ENCODE results near the gene CCS.

DNA sequence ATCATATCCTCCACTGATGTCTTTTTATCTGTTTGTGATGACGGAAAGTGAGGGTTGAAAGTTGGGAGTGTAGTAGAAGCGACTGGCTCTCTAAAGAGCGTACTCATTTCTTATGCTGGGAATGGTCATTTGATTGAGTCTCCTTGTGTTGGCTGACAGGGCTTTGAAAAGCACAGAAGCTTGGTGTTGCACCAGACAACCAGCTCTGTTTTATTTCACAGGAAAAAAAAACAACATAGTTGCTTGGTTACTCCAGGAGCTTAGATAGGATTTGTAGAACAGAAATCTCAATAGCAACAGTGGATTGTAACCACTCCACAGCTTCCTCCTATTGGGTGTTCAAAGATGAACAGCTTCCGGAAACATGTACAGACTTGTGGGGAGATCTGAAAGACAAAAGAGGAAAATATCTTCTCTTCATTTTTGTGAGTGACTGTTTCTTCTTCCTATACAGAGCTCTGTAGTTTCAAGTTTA lies 26.1 kb downstream of the CCS start:
- TF ChIP-seq RAD21 (IDR thresholded peaks at IDR 0.05; ENCODE audit: low read depth) (no peak), TAF1 (IDR thresholded peaks at IDR 0.05; ENCODE audit: low read depth) (no peak), YY1 (IDR thresholded peaks at IDR 0.05; ENCODE audit: low read depth) (no peak), EP300 (IDR thresholded peaks at IDR 0.05; ENCODE audit: borderline replicate concordance) (no peak), FOXM1 (IDR thresholded peaks at IDR 0.05; ENCODE audit: borderline replicate concordance, low read depth) (no peak), REST (IDR thresholded peaks at IDR 0.05; ENCODE audit: low read depth) (no peak), NFIC (IDR thresholded peaks at IDR 0.05) (no peak), MAX (IDR thresholded peaks at IDR 0.05) (no peak), TCF12 (IDR thresholded peaks at IDR 0.05; ENCODE audit: low read depth) (no peak), EGR1 (IDR thresholded peaks at IDR 0.05) (no peak), CEBPB (IDR thresholded peaks at IDR 0.05) (no peak), CREB1 (IDR thresholded peaks at IDR 0.05; ENCODE audit: low read depth) (no peak), USF1 (IDR thresholded peaks at IDR 0.05) (no peak), TEAD4 (IDR thresholded peaks at IDR 0.05) (no peak)
